ENCODE data around the gene ZNF165. TPM values are rescaled to one million over a fixed set of nuclear protein-coding genes. Genes with fewer than 3 reads are reported as not detected.
"Not testable (repeated sequence)": the region's sequence is repeated elsewhere in the genome, so short reads cannot be mapped to it uniquely, and the experiment has no call there.

The ZNF165 gene
- total and polyA plus RNA-seq, 2 of the 8 experiments (the other 6 are each of a cell fraction or from before 2014, with no cell fraction given), result 1.2 to 9.3 TPM

- TF ChIP-seq CTCF (IDR thresholded peaks at IDR 0.05; ENCODE audit: control extremely low read depth in 1 of 3, insufficient read depth in 1 of 3, low read depth in 1 of 3, low read length in 3 of 3) (no peak), PHF8 (conservative IDR thresholded peaks at IDR 0.05; ENCODE audit: low read depth, low read length) (no peak), CREB1 (IDR thresholded peaks at IDR 0.05) (no peak)
These were observed 41.5 kb downstream of the ZNF165 start (continued) for GRCh38 chr6:28121876-28122275.

GRCh38 chr6:28122283-28122682 is 41.9 kb downstream of the ZNF165 start:
- not testable (repeated sequence) for H3K9me3 ChIP-seq (ENCODE audit: insufficient read depth in 2 of 2, low read depth in 1 of 2, low read length in 1 of 2); H4K91ac ChIP-seq (replicated peaks; ENCODE audit: insufficient read length, low read length); H2BK12ac ChIP-seq (ENCODE audit: low read depth, low read length); H2BK15ac ChIP-seq (ENCODE audit: low read length); H3K23me2 ChIP-seq (ENCODE audit: low read depth, low read length); H2AFZ ChIP-seq (ENCODE audit: low read length); DNase-seq (ENCODE audit: low read depth in 1 of 2, low spot score in 2 of 2); FAIRE-seq; H2BK20ac ChIP-seq (ENCODE audit: low read length); H3K4ac ChIP-seq (replicated peaks; ENCODE audit: insufficient read length, low read depth, low read length); H4K8ac ChIP-seq (ENCODE audit: extremely low read depth, insufficient read depth, low read length); H3K14ac ChIP-seq (ENCODE audit: insufficient read length); H4K5ac ChIP-seq (ENCODE audit: insufficient read length, low read depth, low read length); H2BK5ac ChIP-seq (ENCODE audit: low read depth, low read length); H3K4me2 ChIP-seq (ENCODE audit: insufficient read depth in 1 of 2, low read depth in 2 of 2, low read length in 2 of 2); H3K79me1 ChIP-seq (ENCODE audit: low read depth, low read length); H2BK120ac ChIP-seq (replicated peaks; ENCODE audit: low read depth, low read length); H3K56ac ChIP-seq (replicated peaks; ENCODE audit: insufficient read length, low read depth, low read length); H3K4me3 ChIP-seq (ENCODE audit: extremely low read depth in 1 of 4, insufficient read depth in 2 of 4, low read depth in 3 of 4, low read length in 4 of 4); H3K9ac ChIP-seq (replicated peaks in 1 of 4; ENCODE audit: extremely low read depth in 1 of 4, low read depth in 3 of 4, low read length in 3 of 4); H2AK5ac ChIP-seq (ENCODE audit: low read depth, low read length); H3K27me3 ChIP-seq (replicated peaks in 1 of 4; ENCODE audit: control insufficient read depth in 3 of 4, extremely low read depth in 1 of 4, insufficient read depth in 3 of 4, low read length in 3 of 4); H3K4me1 ChIP-seq (replicated peaks in 1 of 4; ENCODE audit: control insufficient read depth in 3 of 4, insufficient read depth in 4 of 4, low read length in 3 of 4); H3K18ac ChIP-seq (ENCODE audit: extremely low read depth, low read length); H4K20me1 ChIP-seq (replicated peaks in 1 of 2; ENCODE audit: control insufficient read depth in 1 of 2, insufficient read depth in 2 of 2, low read length in 2 of 2); H3K27ac ChIP-seq (ENCODE audit: low read depth, low read length); H3K23ac ChIP-seq (ENCODE audit: insufficient read length)
- 92% methylated on average over 5 of the region's 5 CpGs; no CpG with 5 or more reads in 1 of the 2 experiments for WGBS, 2 experiments (ENCODE audit: extremely low coverage in 1 of 2, insufficient coverage in 1 of 2, insufficient read length in 1 of 2, insufficient replicate concordance in 2 of 2, low coverage in 1 of 2, low lambda C conversion rate in 2 of 2, missing lambda C conversion rate in 1 of 2)
- ChIA-PET POLR2A (ENCODE audit: partially characterized antibody) (interaction anchor here (0.8 to 3.8 kb wide), 4 partner anchors 11 to 298 kb away, joined by 3 to 35 read pairs (median 3); partner anchors contain the start of gene ZKSCAN8), CTCF (ENCODE audit: partially characterized antibody) (interaction anchor here (1.6 kb wide), 1 partner anchor 20 kb away, joined by 4 read pairs; the partner anchor contains the start of gene ZKSCAN8)
- Histone ChIP-seq H3K36me3 (ENCODE audit: control insufficient read depth in 2 of 4, insufficient read depth in 4 of 4, low read length in 3 of 4) (peaks cover 0 to 16% (median 7%) of the 10 kb centered on the region in 4 experiments; a peak in 5 of 8 replicates), H3K79me2 (ENCODE audit: control insufficient read depth in 1 of 2, insufficient read depth in 2 of 2, low read length in 2 of 2) (peaks cover 0 to 19% of the 10 kb centered on the region in 2 experiments; a peak in 2 of 4 replicates)
